HEK293 (cell line): Measurements from ENCODE around the gene RAC3.

Experiments used
- CTCF ChIA-PET: fragments of 350-600 bp; formaldehyde crosslinking; extraction: SDS; loops from one replicate; lab custom pipeline; 2021; ENCODE audit warnings: antibody characterized with exemption; lab: Yijun Ruan, JAX
- POLR2A ChIA-PET: fragments of 300-600 bp; formaldehyde crosslinking; extraction: SDS; loops from one replicate; lab custom pipeline; 2020; ENCODE audit warnings: antibody characterized with exemption, inconsistent platforms; lab: Yijun Ruan, JAX
- H3K27ac ChIP-seq: fragments of 200-500 bp; sonication (Bioruptor generic); 2 replicates; pipeline ENCODE4 v1.5.1; 2014; ENCODE audit warnings: low read depth, low read length, control low read depth, inconsistent platforms; ENCODE audit errors: extremely low read depth
- H3K36me3 ChIP-seq, 2 experiments: fragments of 200-500 bp in 1 of 2; sonication (Bioruptor generic) in 1 of 2; 1 replicate in 1 of 2; 2 replicates in 1 of 2; pipeline ENCODE4 v1.5.1; 2014 to 2017; ENCODE audit warnings: inconsistent platforms in 2 of 2, low read length in 2 of 2; ENCODE audit not compliant: control insufficient read depth in 2 of 2, insufficient read depth in 1 of 2
- H3K4me1 ChIP-seq: fragments of 200-500 bp; sonication (Bioruptor generic); 2 replicates; pipeline ENCODE4 v1.5.1; 2014; ENCODE audit warnings: mild to moderate bottlenecking, low read length, inconsistent platforms; ENCODE audit not compliant: control insufficient read depth, insufficient read depth
- H3K4me3 ChIP-seq: 2 replicates; pipeline ENCODE4 v1.5.1; 2011; ENCODE audit warnings: low read depth, mild to moderate bottlenecking, control low read depth, low read length, moderate library complexity
- H3K9me3 ChIP-seq: fragments of 200-500 bp; sonication (Bioruptor generic); 2 replicates; pipeline ENCODE4 v1.5.1; 2014; ENCODE audit warnings: low read depth, low read length, inconsistent platforms; ENCODE audit not compliant: control insufficient read depth, insufficient read depth
- BCL11B ChIP-seq: fragments of 450-650 bp; formaldehyde crosslinking; IDR thresholded peaks from 2 replicates; pipeline ENCODE4 v1.5.1; 2016; ENCODE audit warnings: low read depth, missing biosample characterization, missing genetic modification characterization
- PRDM6 ChIP-seq: fragments of 450-650 bp; formaldehyde crosslinking; IDR thresholded peaks from 2 replicates; pipeline ENCODE4 v1.5.1; 2017; ENCODE audit warnings: missing biosample characterization, missing genetic modification characterization
- RBAK ChIP-seq: fragments of 450-650 bp; formaldehyde crosslinking; IDR thresholded peaks from 2 replicates; pipeline ENCODE4 v1.5.1; 2016; ENCODE audit warnings: missing biosample characterization, missing genetic modification characterization
- SCRT2 ChIP-seq: fragments of 450-650 bp; formaldehyde crosslinking; IDR thresholded peaks from 2 replicates; pipeline ENCODE4 v1.5.1; 2016; ENCODE audit warnings: missing biosample characterization, missing genetic modification characterization
- SP2 ChIP-seq: fragments of 450-650 bp; formaldehyde crosslinking; IDR thresholded peaks from 2 replicates; pipeline ENCODE4 v1.5.1; 2016; ENCODE audit warnings: missing biosample characterization, missing genetic modification characterization
- ZEB2 ChIP-seq: fragments of 450-650 bp; formaldehyde crosslinking; IDR thresholded peaks from 2 replicates; pipeline ENCODE4 v1.5.1; 2016; ENCODE audit warnings: missing biosample characterization, missing genetic modification characterization
- ZFP3 ChIP-seq: fragments of 450-650 bp; formaldehyde crosslinking; IDR thresholded peaks from 2 replicates; pipeline ENCODE4 v1.5.1; 2016; ENCODE audit warnings: low read depth, missing biosample characterization, missing genetic modification characterization
- ZNF19 ChIP-seq: fragments of 450-650 bp; formaldehyde crosslinking; IDR thresholded peaks from 2 replicates; pipeline ENCODE4; 2016; ENCODE audit warnings: missing biosample characterization, missing genetic modification characterization, low read depth
- ZNF24 ChIP-seq: fragments of 450-650 bp; formaldehyde crosslinking; IDR thresholded peaks from 2 replicates; pipeline ENCODE4 v1.5.1; 2016; ENCODE audit warnings: missing biosample characterization, missing genetic modification characterization
- ZNF518A ChIP-seq: fragments of 450-650 bp; formaldehyde crosslinking; conservative IDR thresholded peaks from 2 replicates; pipeline ENCODE4 v1.5.1; 2016; ENCODE audit warnings: low read depth, missing biosample characterization, missing genetic modification characterization
- ZNF600 ChIP-seq: fragments of 450-650 bp; formaldehyde crosslinking; IDR thresholded peaks from 2 replicates; pipeline ENCODE4 v1.5.1; 2016; ENCODE audit warnings: missing biosample characterization, missing genetic modification characterization
- ZNF645 ChIP-seq: fragments of 450-650 bp; formaldehyde crosslinking; IDR thresholded peaks from 2 replicates; pipeline ENCODE4; 2016; ENCODE audit warnings: missing biosample characterization, missing genetic modification characterization
- ZNF654 ChIP-seq: fragments of 450-650 bp; formaldehyde crosslinking; IDR thresholded peaks from 2 replicates; pipeline ENCODE4 v1.5.1; 2016; ENCODE audit warnings: low read depth, missing biosample characterization, missing genetic modification characterization
- ZNF768 ChIP-seq: fragments of 450-650 bp; formaldehyde crosslinking; IDR thresholded peaks from 2 replicates; pipeline ENCODE4 v1.5.1; 2018; ENCODE audit warnings: missing biosample characterization, mild to moderate bottlenecking, missing genetic modification characterization
- ZNF792 ChIP-seq: fragments of 450-650 bp; formaldehyde crosslinking; IDR thresholded peaks from 2 replicates; pipeline ENCODE4 v1.5.1; 2016; ENCODE audit warnings: missing biosample characterization, missing genetic modification characterization
- ZNF830 ChIP-seq: fragments of 450-650 bp; IDR thresholded peaks from 2 replicates; pipeline ENCODE4 v1.5.0; 2018; ENCODE audit warnings: missing biosample characterization, missing genetic modification characterization, low read depth, mild to moderate bottlenecking, moderate library complexity
- ZSCAN30 ChIP-seq: fragments of 450-650 bp; IDR thresholded peaks from 2 replicates; pipeline ENCODE4 v1.5.1; 2018; ENCODE audit warnings: missing biosample characterization, mild to moderate bottlenecking, missing genetic modification characterization, moderate library complexity
- TF ChIP-seq, protein P1 (sequence below): fragments of 450-650 bp; formaldehyde crosslinking; IDR thresholded peaks from 2 replicates; pipeline ENCODE4 v1.5.1; 2016; ENCODE audit warnings: missing biosample characterization, missing genetic modification characterization

The RAC3 gene

GRCh38 chr17:82013772-82014321 lies 17.6 kb upstream of the RAC3 start:
- ChIA-PET CTCF (interaction anchor here (0.5 to 1.1 kb wide), 2 partner anchors 8 to 11 kb away, joined by 3 to 4 read pairs; no protein-coding TSS in a partner anchor), POLR2A (no interaction called here)
- H3K36me3 ChIP-seq, result peaks cover 0 to 12% of the 10 kb centered on the region in 2 experiments; a peak in 1 of 3 replicates
- TF ChIP-seq ZNF600 (tag by site-specific recombination), result 0 out of 2 replicates have a peak, but pooled peaks have one; percentile 14
- no peak for TF ChIP-seq ZNF792
- TF ChIP-seq, all 188 proteins: peak for 1
- H3K4me3 ChIP-seq, result no peak overlapping the region
- no peaks in the 10 kb centered on the region for H3K4me1 ChIP-seq
- no peaks in the 10 kb centered on the region for H3K9me3 ChIP-seq
- H3K27ac ChIP-seq, result no peak overlapping the region

DNA sequence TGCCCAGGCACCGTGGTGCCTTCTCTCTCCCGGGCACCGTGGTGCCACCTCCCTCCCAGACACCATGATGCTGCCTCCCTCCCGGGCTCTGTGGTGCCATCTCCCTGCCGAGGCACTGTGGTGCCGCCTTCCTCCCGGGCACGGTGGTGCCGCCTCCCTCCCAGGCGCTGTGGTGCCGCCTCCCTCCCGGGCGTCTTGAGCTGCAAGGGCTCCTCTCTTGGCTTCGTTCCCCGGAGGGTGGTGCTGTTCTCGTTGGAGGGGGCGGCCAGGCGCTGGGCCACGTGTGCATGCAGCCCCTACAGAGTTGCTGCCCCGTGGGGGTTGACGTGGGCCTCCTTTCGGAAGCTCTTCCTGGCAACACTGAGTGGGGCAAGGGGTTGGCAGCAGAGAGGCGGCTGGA lies 17.0 kb upstream of the RAC3 start:
- Histone ChIP-seq H3K9me3 (no peaks in the 10 kb centered on the region), H3K4me3 (no peak overlapping the region), H3K4me1 (no peaks in the 10 kb centered on the region), H3K27ac (no peak overlapping the region), H3K36me3 (peaks cover 0 to 18% of the 10 kb centered on the region in 2 experiments; a peak in 1 of 3 replicates)
- TF ChIP-seq SP2 (tag by site-specific recombination), result 0 out of 2 replicates have a peak, but pooled peaks have one; percentile 22
- no peak for TF ChIP-seq ZNF830 (tag by site-specific recombination)
- TF ChIP-seq, protein P1, sequence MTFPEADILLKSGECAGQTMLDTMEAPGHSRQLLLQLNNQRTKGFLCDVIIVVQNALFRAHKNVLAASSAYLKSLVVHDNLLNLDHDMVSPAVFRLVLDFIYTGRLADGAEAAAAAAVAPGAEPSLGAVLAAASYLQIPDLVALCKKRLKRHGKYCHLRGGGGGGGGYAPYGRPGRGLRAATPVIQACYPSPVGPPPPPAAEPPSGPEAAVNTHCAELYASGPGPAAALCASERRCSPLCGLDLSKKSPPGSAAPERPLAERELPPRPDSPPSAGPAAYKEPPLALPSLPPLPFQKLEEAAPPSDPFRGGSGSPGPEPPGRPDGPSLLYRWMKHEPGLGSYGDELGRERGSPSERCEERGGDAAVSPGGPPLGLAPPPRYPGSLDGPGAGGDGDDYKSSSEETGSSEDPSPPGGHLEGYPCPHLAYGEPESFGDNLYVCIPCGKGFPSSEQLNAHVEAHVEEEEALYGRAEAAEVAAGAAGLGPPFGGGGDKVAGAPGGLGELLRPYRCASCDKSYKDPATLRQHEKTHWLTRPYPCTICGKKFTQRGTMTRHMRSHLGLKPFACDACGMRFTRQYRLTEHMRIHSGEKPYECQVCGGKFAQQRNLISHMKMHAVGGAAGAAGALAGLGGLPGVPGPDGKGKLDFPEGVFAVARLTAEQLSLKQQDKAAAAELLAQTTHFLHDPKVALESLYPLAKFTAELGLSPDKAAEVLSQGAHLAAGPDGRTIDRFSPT (tag by site-specific recombination), result peak; percentile 90
- ChIA-PET CTCF (interaction anchor here (0.5 to 0.7 kb wide), 2 partner anchors 12 to 142 kb away, joined by 3 read pairs; no protein-coding TSS in a partner anchor), POLR2A (no interaction called here)

- Histone ChIP-seq H3K4me1 (no peaks in the 10 kb centered on the region; the same call in 1 of the 2 replicates), H3K27ac (no peak overlapping the region), H3K4me3 (no peak overlapping the region), H3K36me3 (peaks cover 0 to 20% of the 10 kb centered on the region in 2 experiments; a peak in 1 of 3 replicates), H3K9me3 (no peaks in the 10 kb centered on the region)
- ChIA-PET POLR2A (interaction anchor here (1.4 kb wide), 1 partner anchor 23 kb away, joined by 4 read pairs; the partner anchor contains the start of gene DCXR), CTCF (interaction anchor here (0.7 to 1.6 kb wide), 2 partner anchors 55 to 141 kb away, joined by 3 to 6 read pairs; no protein-coding TSS in a partner anchor)
- no peak for TF ChIP-seq ZSCAN30
- no peak for TF ChIP-seq ZNF768 (tag by site-specific recombination)
- no peak for TF ChIP-seq PRDM6 (tag by site-specific recombination)
- TF ChIP-seq, protein P1 (tag by site-specific recombination), result no peak
- no peak for TF ChIP-seq ZNF24 (tag by site-specific recombination)
- TF ChIP-seq ZNF654 (tag by site-specific recombination), result no peak
- no peak for TF ChIP-seq SCRT2 (tag by site-specific recombination)
- no peak for TF ChIP-seq ZNF645 (tag by site-specific recombination)
- TF ChIP-seq ZNF19 (tag by site-specific recombination), result no peak
- TF ChIP-seq ZEB2 (tag by site-specific recombination), result no peak
- no peak for TF ChIP-seq RBAK (tag by site-specific recombination)
- TF ChIP-seq ZNF518A (tag by site-specific recombination), result no peak
- no peak for TF ChIP-seq BCL11B
- TF ChIP-seq ZFP3 (tag by site-specific recombination), result no peak
These were observed 16.5 kb upstream of the RAC3 start for GRCh38 chr17:82014971-82015310.
